ENCODE results near the gene GPT2.

DNA sequence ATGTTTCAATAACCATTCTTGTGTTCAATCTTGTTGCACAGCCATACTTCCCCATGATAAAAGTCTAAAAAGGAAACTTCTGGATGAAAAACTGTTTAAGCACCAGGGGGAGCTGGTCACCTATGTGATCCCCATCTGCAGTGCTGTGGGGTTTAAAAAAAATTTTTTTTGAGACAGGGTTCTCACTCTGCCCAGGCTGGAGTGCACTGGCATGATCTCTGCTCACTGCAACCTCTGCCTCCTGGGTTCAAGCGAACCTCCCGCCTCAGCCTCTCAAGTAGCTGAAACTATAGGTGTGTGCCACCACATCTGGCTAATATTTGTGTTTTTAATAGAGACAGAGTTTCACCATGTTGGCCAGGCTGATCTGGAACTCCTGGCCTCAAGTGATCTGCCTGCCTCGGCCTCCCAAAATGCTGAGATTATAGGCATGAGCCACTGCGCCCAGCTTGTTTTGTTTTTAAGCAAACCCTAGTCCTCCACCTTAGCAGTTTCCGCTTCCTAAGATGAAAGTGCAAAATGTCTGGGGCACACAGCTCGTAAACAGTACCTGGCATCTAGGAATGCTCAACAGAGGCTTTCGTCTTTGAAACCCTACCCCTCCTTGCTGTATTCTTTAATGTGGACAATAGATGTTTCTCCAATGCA lies 63.9 kb downstream of the GPT2 start:
- TF ChIP-seq EZH2phosphoT487 (IDR thresholded peaks at IDR 0.05), result no peak
- TF ChIP-seq, protein P1, sequence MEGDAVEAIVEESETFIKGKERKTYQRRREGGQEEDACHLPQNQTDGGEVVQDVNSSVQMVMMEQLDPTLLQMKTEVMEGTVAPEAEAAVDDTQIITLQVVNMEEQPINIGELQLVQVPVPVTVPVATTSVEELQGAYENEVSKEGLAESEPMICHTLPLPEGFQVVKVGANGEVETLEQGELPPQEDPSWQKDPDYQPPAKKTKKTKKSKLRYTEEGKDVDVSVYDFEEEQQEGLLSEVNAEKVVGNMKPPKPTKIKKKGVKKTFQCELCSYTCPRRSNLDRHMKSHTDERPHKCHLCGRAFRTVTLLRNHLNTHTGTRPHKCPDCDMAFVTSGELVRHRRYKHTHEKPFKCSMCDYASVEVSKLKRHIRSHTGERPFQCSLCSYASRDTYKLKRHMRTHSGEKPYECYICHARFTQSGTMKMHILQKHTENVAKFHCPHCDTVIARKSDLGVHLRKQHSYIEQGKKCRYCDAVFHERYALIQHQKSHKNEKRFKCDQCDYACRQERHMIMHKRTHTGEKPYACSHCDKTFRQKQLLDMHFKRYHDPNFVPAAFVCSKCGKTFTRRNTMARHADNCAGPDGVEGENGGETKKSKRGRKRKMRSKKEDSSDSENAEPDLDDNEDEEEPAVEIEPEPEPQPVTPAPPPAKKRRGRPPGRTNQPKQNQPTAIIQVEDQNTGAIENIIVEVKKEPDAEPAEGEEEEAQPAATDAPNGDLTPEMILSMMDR (IDR thresholded peaks at IDR 0.05), result peak; percentile 76

Data from neural progenitor cell (in vitro differentiated cells).